ENCODE results near the gene ATOX1.

DNA sequence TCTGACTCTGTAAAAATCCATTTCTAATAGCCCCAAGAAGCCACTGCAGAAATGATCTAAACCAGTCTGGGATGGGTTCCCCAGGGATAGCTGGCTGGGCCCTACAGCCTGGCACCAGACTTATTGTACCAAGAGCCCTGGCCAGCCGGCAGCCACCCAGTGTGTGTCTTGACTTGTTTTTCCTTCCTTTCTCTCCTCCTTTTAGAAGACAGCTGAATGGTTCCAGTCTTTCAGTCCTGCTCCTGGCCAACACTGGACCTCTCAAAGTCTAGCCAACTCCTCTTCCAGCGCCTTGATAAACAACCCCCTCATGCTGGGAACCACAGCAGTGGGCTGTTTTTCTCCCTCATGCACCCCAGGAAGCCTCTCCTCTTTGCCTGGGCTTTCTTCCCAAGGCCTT, 34.1 kb downstream of the ATOX1 start:
- TF ChIP-seq CTCF (IDR thresholded peaks at IDR 0.05): no peak
- no peak for TF ChIP-seq POLR2AphosphoS5 (IDR thresholded peaks at IDR 0.05; ENCODE audit: insufficient read depth in 1 of 2, low read depth in 1 of 2)
- TF ChIP-seq POLR2A (IDR thresholded peaks at IDR 0.05): no peak

All from vagina (tissue), 2 donors.